SU-DHL-6 (cell line): ENCODE data around the gene POLR3GL.

Experiments
- EZH2phosphoT487 ChIP-seq: fragments of 200-600 bp; sonication (generic), shearing (Covaris generic); conservative IDR thresholded peaks from 2 replicates; pipeline ENCODE4 v1.6.1; 2018; ENCODE audit warnings: mild to moderate bottlenecking, antibody characterized with exemption, low read length, moderate library complexity, mixed read lengths
- TF ChIP-seq, protein P1 (sequence below): fragments of 200-600 bp; sonication (generic); IDR thresholded peaks from one replicate; pipeline ENCODE4 v1.5.1; 2017; ENCODE audit warnings: antibody characterized with exemption, mild to moderate bottlenecking, low read length, moderate library complexity; ENCODE audit not compliant: insufficient read depth, poor library complexity, severe bottlenecking

DNA sequence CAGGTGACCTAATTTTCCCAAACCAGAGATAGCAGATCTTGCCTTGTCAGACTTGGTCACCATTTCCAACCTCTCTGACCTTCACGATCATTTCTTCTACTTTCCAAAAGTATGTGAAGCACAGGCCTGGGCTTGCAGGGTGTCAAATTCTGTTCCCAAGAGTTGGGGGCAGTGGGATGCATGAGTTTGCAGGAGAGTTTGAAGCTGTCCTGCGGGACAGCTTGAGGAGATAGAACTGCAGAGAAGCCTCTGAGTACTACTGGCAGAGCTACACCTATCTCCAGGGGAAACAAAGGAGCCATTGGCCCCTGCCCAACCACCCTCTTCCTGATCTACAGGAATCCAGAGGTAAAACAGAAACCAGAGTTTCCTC lies 20.6 kb downstream of the POLR3GL start:
- TF ChIP-seq, protein P1, sequence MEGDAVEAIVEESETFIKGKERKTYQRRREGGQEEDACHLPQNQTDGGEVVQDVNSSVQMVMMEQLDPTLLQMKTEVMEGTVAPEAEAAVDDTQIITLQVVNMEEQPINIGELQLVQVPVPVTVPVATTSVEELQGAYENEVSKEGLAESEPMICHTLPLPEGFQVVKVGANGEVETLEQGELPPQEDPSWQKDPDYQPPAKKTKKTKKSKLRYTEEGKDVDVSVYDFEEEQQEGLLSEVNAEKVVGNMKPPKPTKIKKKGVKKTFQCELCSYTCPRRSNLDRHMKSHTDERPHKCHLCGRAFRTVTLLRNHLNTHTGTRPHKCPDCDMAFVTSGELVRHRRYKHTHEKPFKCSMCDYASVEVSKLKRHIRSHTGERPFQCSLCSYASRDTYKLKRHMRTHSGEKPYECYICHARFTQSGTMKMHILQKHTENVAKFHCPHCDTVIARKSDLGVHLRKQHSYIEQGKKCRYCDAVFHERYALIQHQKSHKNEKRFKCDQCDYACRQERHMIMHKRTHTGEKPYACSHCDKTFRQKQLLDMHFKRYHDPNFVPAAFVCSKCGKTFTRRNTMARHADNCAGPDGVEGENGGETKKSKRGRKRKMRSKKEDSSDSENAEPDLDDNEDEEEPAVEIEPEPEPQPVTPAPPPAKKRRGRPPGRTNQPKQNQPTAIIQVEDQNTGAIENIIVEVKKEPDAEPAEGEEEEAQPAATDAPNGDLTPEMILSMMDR = no peak
- TF ChIP-seq EZH2phosphoT487 = no peak
